ENCODE data around the gene KCNQ4.

Gene KCNQ4

GRCh38 chr1:40820911-40821693, 37.5 kb downstream of the KCNQ4 start:
- no peak for DNase-seq

- no peak for DNase-seq
Measured at GRCh38 chr1:40822890-40823289, 39.3 kb downstream of the KCNQ4 start.

- DNase-seq, result no peak
Measured at GRCh38 chr1:40823345-40823744, 39.8 kb downstream of the KCNQ4 start.

GRCh38 chr1:40823983-40824382, 40.4 kb downstream of the KCNQ4 start:
- no peak for DNase-seq

GRCh38 chr1:40824591-40825434, 41.2 kb downstream of the KCNQ4 start:
- DNase-seq, result no peak

- DNase-seq, result no peak
Measured at GRCh38 chr1:40825435-40825788, 41.8 kb downstream of the KCNQ4 start.

GRCh38 chr1:40825996-40826395, 42.4 kb downstream of the KCNQ4 start:
- DNase-seq, result no peak

- DNase-seq, result no peak
Measured at GRCh38 chr1:40829631-40830245, 46.2 kb downstream of the KCNQ4 start.

- DNase-seq, result no peak
Measured at GRCh38 chr1:40830419-40830943, 46.9 kb downstream of the KCNQ4 start.

GRCh38 chr1:40831001-40831732, 47.6 kb downstream of the KCNQ4 start:
- DNase-seq, result no peak

- DNase-seq, result no peak
Measured at GRCh38 chr1:40833979-40834378, 50.4 kb downstream of the KCNQ4 start.

- DNase-seq, result no peak
Measured at GRCh38 chr1:40834968-40835545, 51.5 kb downstream of the KCNQ4 start.

GRCh38 chr1:40836283-40836682, 52.7 kb downstream of the KCNQ4 start:
- DNase-seq, result no peak

GRCh38 chr1:40837601-40838000, 54.0 kb downstream of the KCNQ4 start:
- DNase-seq, result no peak

- DNase-seq, result no peak
Measured at GRCh38 chr1:40838045-40838979, 54.7 kb downstream of the KCNQ4 start.

GRCh38 chr1:40838980-40839942, 55.7 kb downstream of the KCNQ4 start:
- DNase-seq, result no peak

GRCh38 chr1:40839943-40840335, 56.4 kb downstream of the KCNQ4 start:
- DNase-seq, result no peak

- no peak for DNase-seq
Measured at GRCh38 chr1:40840526-40841323, 57.1 kb downstream of the KCNQ4 start.

- no peak for DNase-seq
Measured at GRCh38 chr1:40841602-40842001, 58.0 kb downstream of the KCNQ4 start.

Measured in SHP77 treated with DMSO at 0.1 percent for 48 hours (cell line).